ENCODE data around the gene PIEZO2.
"Not testable (repeated sequence)": the region's sequence is repeated elsewhere in the genome, so short reads cannot be mapped to it uniquely, and the experiment has no call there.

The PIEZO2 gene

GRCh38 chr18:10919851-10920250 lies 229.5 kb downstream of the PIEZO2 start:
- Histone ChIP-seq H3K79me2 (ENCODE audit: insufficient read depth, low read length) (no peaks in the 10 kb centered on the region), H3K9me3 (ENCODE audit: low read length) (no peaks in the 10 kb centered on the region), H3K4me2 (ENCODE audit: low read length) (no peak overlapping the region), H3F3A (ENCODE audit: insufficient read depth, low read length) (no peaks in the 10 kb centered on the region), H3K36me3 (ENCODE audit: insufficient read depth, low read length) (no peaks in the 10 kb centered on the region), H3K4me1 (ENCODE audit: insufficient read depth, low read length, severe bottlenecking) (peaks cover 74% of the 10 kb centered on the region), H2AFZ (ENCODE audit: low read length) (no peak overlapping the region), H3K9me2 (ENCODE audit: low read depth, low read length) (no peaks in the 10 kb centered on the region), H3K27ac (ENCODE audit: low read depth, low read length, poor library complexity, severe bottlenecking) (peak overlapping the region; percentile 93), H3K27me3 (ENCODE audit: insufficient read depth, low read length) (no peaks in the 10 kb centered on the region), H4K20me1 (ENCODE audit: insufficient read depth, low read length) (no peaks in the 10 kb centered on the region), H3K4me3 (ENCODE audit: low read depth, low read length, poor library complexity, severe bottlenecking) (no peak overlapping the region), H3K9ac (ENCODE audit: low read length) (no peak overlapping the region)
- TF ChIP-seq, protein P1, sequence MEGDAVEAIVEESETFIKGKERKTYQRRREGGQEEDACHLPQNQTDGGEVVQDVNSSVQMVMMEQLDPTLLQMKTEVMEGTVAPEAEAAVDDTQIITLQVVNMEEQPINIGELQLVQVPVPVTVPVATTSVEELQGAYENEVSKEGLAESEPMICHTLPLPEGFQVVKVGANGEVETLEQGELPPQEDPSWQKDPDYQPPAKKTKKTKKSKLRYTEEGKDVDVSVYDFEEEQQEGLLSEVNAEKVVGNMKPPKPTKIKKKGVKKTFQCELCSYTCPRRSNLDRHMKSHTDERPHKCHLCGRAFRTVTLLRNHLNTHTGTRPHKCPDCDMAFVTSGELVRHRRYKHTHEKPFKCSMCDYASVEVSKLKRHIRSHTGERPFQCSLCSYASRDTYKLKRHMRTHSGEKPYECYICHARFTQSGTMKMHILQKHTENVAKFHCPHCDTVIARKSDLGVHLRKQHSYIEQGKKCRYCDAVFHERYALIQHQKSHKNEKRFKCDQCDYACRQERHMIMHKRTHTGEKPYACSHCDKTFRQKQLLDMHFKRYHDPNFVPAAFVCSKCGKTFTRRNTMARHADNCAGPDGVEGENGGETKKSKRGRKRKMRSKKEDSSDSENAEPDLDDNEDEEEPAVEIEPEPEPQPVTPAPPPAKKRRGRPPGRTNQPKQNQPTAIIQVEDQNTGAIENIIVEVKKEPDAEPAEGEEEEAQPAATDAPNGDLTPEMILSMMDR (IDR thresholded peaks at IDR 0.05; ENCODE audit: low read length) = no peak
- TF ChIP-seq EZH2 (IDR thresholded peaks at IDR 0.05; ENCODE audit: borderline replicate concordance, low read length) = no peak

GRCh38 chr18:10916865-10917264 lies 232.5 kb downstream of the PIEZO2 start:
- Histone ChIP-seq H3K27ac (ENCODE audit: low read depth, low read length, poor library complexity, severe bottlenecking) (peak overlapping the region; percentile 70), H3K4me1 (ENCODE audit: insufficient read depth, low read length, severe bottlenecking) (peaks cover 55% of the 10 kb centered on the region), H2AFZ (ENCODE audit: low read length) (no peak overlapping the region), H4K20me1 (ENCODE audit: insufficient read depth, low read length) (no peaks in the 10 kb centered on the region), H3K79me2 (ENCODE audit: insufficient read depth, low read length) (no peaks in the 10 kb centered on the region), H3K4me3 (ENCODE audit: low read depth, low read length, poor library complexity, severe bottlenecking) (no peak overlapping the region), H3K36me3 (ENCODE audit: insufficient read depth, low read length) (no peaks in the 10 kb centered on the region), H3K9me2 (ENCODE audit: low read depth, low read length) (no peaks in the 10 kb centered on the region), H3F3A (ENCODE audit: insufficient read depth, low read length) (no peaks in the 10 kb centered on the region), H3K4me2 (ENCODE audit: low read length) (no peak overlapping the region), H3K27me3 (ENCODE audit: insufficient read depth, low read length) (no peaks in the 10 kb centered on the region), H3K9me3 (ENCODE audit: low read length) (no peaks in the 10 kb centered on the region), H3K9ac (ENCODE audit: low read length) (no peak overlapping the region; the same call in 1 of the 2 replicates)
- TF ChIP-seq, protein P1 (IDR thresholded peaks at IDR 0.05; ENCODE audit: low read length) = no peak
- TF ChIP-seq EZH2 (IDR thresholded peaks at IDR 0.05; ENCODE audit: borderline replicate concordance, low read length) = no peak

- Histone ChIP-seq H3K9ac (ENCODE audit: low read length) (no peak overlapping the region), H3K27ac (ENCODE audit: low read depth, low read length, poor library complexity, severe bottlenecking) (peak overlapping the region; percentile 70), H4K20me1 (ENCODE audit: insufficient read depth, low read length) (no peaks in the 10 kb centered on the region), H3F3A (ENCODE audit: insufficient read depth, low read length) (no peaks in the 10 kb centered on the region), H3K9me3 (ENCODE audit: low read length) (no peaks in the 10 kb centered on the region), H3K9me2 (ENCODE audit: low read depth, low read length) (no peaks in the 10 kb centered on the region), H3K4me2 (ENCODE audit: low read length) (no peak overlapping the region), H3K4me1 (ENCODE audit: insufficient read depth, low read length, severe bottlenecking) (peaks cover 50% of the 10 kb centered on the region), H3K4me3 (ENCODE audit: low read depth, low read length, poor library complexity, severe bottlenecking) (no peak overlapping the region), H3K27me3 (ENCODE audit: insufficient read depth, low read length) (no peaks in the 10 kb centered on the region), H2AFZ (ENCODE audit: low read length) (no peak overlapping the region), H3K79me2 (ENCODE audit: insufficient read depth, low read length) (no peaks in the 10 kb centered on the region), H3K36me3 (ENCODE audit: insufficient read depth, low read length) (no peaks in the 10 kb centered on the region)
- TF ChIP-seq, protein P1 (IDR thresholded peaks at IDR 0.05; ENCODE audit: low read length) = no peak
- TF ChIP-seq EZH2 (IDR thresholded peaks at IDR 0.05; ENCODE audit: borderline replicate concordance, low read length) = no peak
Observed at GRCh38 chr18:10916387-10916786, 233.0 kb downstream of the PIEZO2 start.

DNA sequence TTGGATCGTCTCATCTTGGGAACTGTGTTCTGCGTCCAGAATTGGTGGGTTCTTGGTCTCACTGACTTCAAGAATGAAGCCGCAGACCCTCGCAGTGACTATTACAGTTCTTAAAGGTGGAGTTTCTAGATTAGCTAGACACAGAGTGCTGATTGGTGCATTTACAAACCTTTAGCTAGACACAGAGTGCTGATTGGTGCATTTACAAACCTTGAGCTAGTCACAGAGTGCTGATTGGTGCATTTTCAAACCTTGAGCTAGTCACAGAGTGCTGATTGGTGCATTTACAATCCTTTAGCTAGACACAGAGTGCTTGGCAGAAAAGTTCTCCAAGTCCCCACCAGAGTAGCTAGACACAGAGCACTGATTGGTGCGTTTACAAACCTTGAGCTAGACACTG lies 233.6 kb downstream of the PIEZO2 start:
- H3K36me3 ChIP-seq (ENCODE audit: insufficient read depth, low read length); H3K9me2 ChIP-seq (ENCODE audit: low read depth, low read length); H3K4me2 ChIP-seq (ENCODE audit: low read length); H3K27me3 ChIP-seq (ENCODE audit: insufficient read depth, low read length); H3K9me3 ChIP-seq (ENCODE audit: low read length); H4K20me1 ChIP-seq (ENCODE audit: insufficient read depth, low read length); H3K4me3 ChIP-seq (ENCODE audit: low read depth, low read length, poor library complexity, severe bottlenecking); H2AFZ ChIP-seq (ENCODE audit: low read length); H3K79me2 ChIP-seq (ENCODE audit: insufficient read depth, low read length); H3K9ac ChIP-seq (ENCODE audit: low read length); H3F3A ChIP-seq (ENCODE audit: insufficient read depth, low read length): not testable (repeated sequence)
- Histone ChIP-seq H3K4me1 (ENCODE audit: insufficient read depth, low read length, severe bottlenecking) (peaks cover 44% of the 10 kb centered on the region), H3K27ac (ENCODE audit: low read depth, low read length, poor library complexity, severe bottlenecking) (peak overlapping the region; percentile 19)

DNA sequence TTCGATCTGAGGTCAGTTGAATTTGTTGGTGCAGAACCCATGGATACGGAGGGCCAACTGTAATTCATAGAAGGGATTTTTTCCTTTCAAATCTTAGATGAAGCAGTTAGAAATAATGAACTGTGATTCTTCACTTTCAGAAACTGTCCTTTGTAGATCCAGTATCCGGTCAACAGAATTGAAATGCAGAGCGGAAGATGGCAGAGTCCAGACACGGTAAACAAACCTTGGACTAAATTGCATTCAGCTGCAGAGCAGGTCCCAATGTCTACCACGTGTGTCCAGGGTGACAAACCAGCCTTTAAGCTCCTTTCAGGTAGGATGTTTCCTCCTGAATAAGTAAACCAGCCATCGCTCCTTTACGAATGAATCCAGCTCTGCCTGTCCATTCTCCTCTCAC lies 234.8 kb downstream of the PIEZO2 start:
- H3K79me2 ChIP-seq (ENCODE audit: insufficient read depth, low read length); H3K9ac ChIP-seq (ENCODE audit: low read length); H3K27ac ChIP-seq (ENCODE audit: low read depth, low read length, poor library complexity, severe bottlenecking): not testable (repeated sequence)

More for the DNA sequence above, 234.8 kb downstream of the PIEZO2 start:
- H4K20me1 ChIP-seq (ENCODE audit: insufficient read depth, low read length); H2AFZ ChIP-seq (ENCODE audit: low read length); H3K4me2 ChIP-seq (ENCODE audit: low read length); H3K36me3 ChIP-seq (ENCODE audit: insufficient read depth, low read length); H3K4me3 ChIP-seq (ENCODE audit: low read depth, low read length, poor library complexity, severe bottlenecking); H3K9me2 ChIP-seq (ENCODE audit: low read depth, low read length); H3K9me3 ChIP-seq (ENCODE audit: low read length); H3K27me3 ChIP-seq (ENCODE audit: insufficient read depth, low read length); H3F3A ChIP-seq (ENCODE audit: insufficient read depth, low read length): not testable (repeated sequence)
- H3K4me1 ChIP-seq (ENCODE audit: insufficient read depth, low read length, severe bottlenecking) = peaks cover 32% of the 10 kb centered on the region

Measured in OCI-LY1 (cell line).